ENCODE results near the gene KCTD15. TPM values are rescaled to one million over a fixed set of nuclear protein-coding genes. Genes with fewer than 3 reads are reported as not detected.
A peak's percentile ranks its signal among the peaks of the same experiment; 100 is the strongest.

Gene KCTD15
- total RNA-seq, 1 donor from 2014 or later: 61.3 TPM

- H3K27me3 Mint-ChIP-seq: peaks cover 10% of the 10 kb centered on the region
Observed at GRCh38 chr19:33766623-33767022, 30.0 kb upstream of the KCTD15 start.

GRCh38 chr19:33767898-33768413, 28.7 kb upstream of the KCTD15 start:
- no peaks in the 10 kb centered on the region for H3K9me3 Mint-ChIP-seq (ENCODE audit: low read depth)
- H3K36me3 Mint-ChIP-seq (ENCODE audit: insufficient read depth): no peaks in the 10 kb centered on the region
- peak; percentile 84 for DNase-seq (ENCODE audit: low spot score, unreplicated experiment)
- TF ChIP-seq CTCF (IDR thresholded peaks at IDR 0.05; ENCODE audit: unreplicated experiment): peak; percentile 63
- no peak overlapping the region for H3K4me3 Mint-ChIP-seq (ENCODE audit: low read depth)
- H3K4me1 Mint-ChIP-seq (ENCODE audit: low read depth): no peaks in the 10 kb centered on the region
- H3K27ac Mint-ChIP-seq: no peak overlapping the region
- H3K27me3 Mint-ChIP-seq: peaks cover 7% of the 10 kb centered on the region

More at GRCh38 chr19:33766623-33767022, 30.0 kb upstream of the KCTD15 start:
- no peaks in the 10 kb centered on the region for H3K9me3 Mint-ChIP-seq (ENCODE audit: low read depth)
- no peaks in the 10 kb centered on the region for H3K4me1 Mint-ChIP-seq (ENCODE audit: low read depth)
- no peak for DNase-seq (ENCODE audit: low spot score, unreplicated experiment)
- no peak overlapping the region for H3K4me3 Mint-ChIP-seq (ENCODE audit: low read depth)
- H3K36me3 Mint-ChIP-seq (ENCODE audit: insufficient read depth): no peaks in the 10 kb centered on the region
- H3K27ac Mint-ChIP-seq: no peak overlapping the region
- no peak for TF ChIP-seq CTCF (IDR thresholded peaks at IDR 0.05; ENCODE audit: unreplicated experiment)

- DNase-seq (ENCODE audit: low spot score, unreplicated experiment): no peak
- Mint-ChIP-seq H3K4me3 (ENCODE audit: low read depth) (no peak overlapping the region), H3K4me1 (ENCODE audit: low read depth) (no peaks in the 10 kb centered on the region), H3K27me3 (peaks cover 7% of the 10 kb centered on the region), H3K27ac (no peak overlapping the region), H3K9me3 (ENCODE audit: low read depth) (no peaks in the 10 kb centered on the region), H3K36me3 (ENCODE audit: insufficient read depth) (no peaks in the 10 kb centered on the region)
- TF ChIP-seq CTCF (IDR thresholded peaks at IDR 0.05; ENCODE audit: unreplicated experiment): no peak
Observed at GRCh38 chr19:33769208-33769607, 27.5 kb upstream of the KCTD15 start.

- no peaks in the 10 kb centered on the region for H3K4me1 Mint-ChIP-seq (ENCODE audit: low read depth)
- no peaks in the 10 kb centered on the region for H3K9me3 Mint-ChIP-seq (ENCODE audit: low read depth)
- DNase-seq (ENCODE audit: low spot score, unreplicated experiment): no peak
- TF ChIP-seq CTCF (IDR thresholded peaks at IDR 0.05; ENCODE audit: unreplicated experiment): no peak
- no peaks in the 10 kb centered on the region for H3K36me3 Mint-ChIP-seq (ENCODE audit: insufficient read depth)
- peaks cover 8% of the 10 kb centered on the region for H3K27me3 Mint-ChIP-seq
- H3K4me3 Mint-ChIP-seq (ENCODE audit: low read depth): no peak overlapping the region
- no peak overlapping the region for H3K27ac Mint-ChIP-seq
Observed at GRCh38 chr19:33770107-33770506, 26.6 kb upstream of the KCTD15 start.

GRCh38 chr19:33771384-33772101, 25.1 kb upstream of the KCTD15 start:
- no peak overlapping the region for H3K27ac Mint-ChIP-seq
- H3K9me3 Mint-ChIP-seq (ENCODE audit: low read depth): no peaks in the 10 kb centered on the region
- H3K36me3 Mint-ChIP-seq (ENCODE audit: insufficient read depth): no peaks in the 10 kb centered on the region
- DNase-seq (ENCODE audit: low spot score, unreplicated experiment): peak; percentile 81
- H3K4me3 Mint-ChIP-seq (ENCODE audit: low read depth): no peak overlapping the region
- peaks cover 17% of the 10 kb centered on the region for H3K27me3 Mint-ChIP-seq
- no peaks in the 10 kb centered on the region for H3K4me1 Mint-ChIP-seq (ENCODE audit: low read depth)
- TF ChIP-seq CTCF (IDR thresholded peaks at IDR 0.05; ENCODE audit: unreplicated experiment): peak; percentile 90

Measured in progenitor cell of endocrine pancreas (in vitro differentiated cells).